Epithelial cell of alveolus of lung (primary cell): ENCODE results near the gene OR1D2. TPM values are rescaled to one million over a fixed set of nuclear protein-coding genes. Genes with fewer than 3 reads are reported as not detected.

Experiments used
- total RNA-seq: library from RNA; depleted of rRNA; stranded (reverse); fragments of >200 nt; gene quantifications from 2 replicates; pipeline ENCODE4 v1.2.1, GENCODE V29; 2015

OR1D2 gene, protein sequence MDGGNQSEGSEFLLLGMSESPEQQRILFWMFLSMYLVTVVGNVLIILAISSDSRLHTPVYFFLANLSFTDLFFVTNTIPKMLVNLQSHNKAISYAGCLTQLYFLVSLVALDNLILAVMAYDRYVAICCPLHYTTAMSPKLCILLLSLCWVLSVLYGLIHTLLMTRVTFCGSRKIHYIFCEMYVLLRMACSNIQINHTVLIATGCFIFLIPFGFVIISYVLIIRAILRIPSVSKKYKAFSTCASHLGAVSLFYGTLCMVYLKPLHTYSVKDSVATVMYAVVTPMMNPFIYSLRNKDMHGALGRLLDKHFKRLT
- total RNA-seq: not detected in 2 replicates

DNA sequence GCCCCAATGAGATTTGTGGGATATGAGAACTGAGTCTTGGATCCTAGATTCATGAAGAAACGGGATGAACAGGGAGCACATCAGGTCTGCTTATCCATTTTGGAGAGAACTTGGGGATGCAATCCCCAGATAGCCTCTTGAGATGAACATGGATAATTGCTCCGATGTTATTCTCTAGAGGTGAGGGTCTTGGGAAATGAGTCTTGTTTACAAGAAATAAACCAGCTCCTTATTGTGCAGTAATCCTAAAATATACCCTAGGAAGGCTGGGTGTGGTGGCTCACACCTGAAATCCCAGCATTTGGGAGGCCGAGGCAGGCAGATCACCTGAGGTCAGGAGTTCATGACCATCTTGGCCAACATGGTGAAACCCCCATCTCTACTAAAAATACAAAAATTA lies at the start of gene OR1D2:
OR1D2 (minus strand) TSS at position 101 of the 400 bp plus-strand sequence. CDS start 11,426 bp downstream, outside the sequence.

DNA sequence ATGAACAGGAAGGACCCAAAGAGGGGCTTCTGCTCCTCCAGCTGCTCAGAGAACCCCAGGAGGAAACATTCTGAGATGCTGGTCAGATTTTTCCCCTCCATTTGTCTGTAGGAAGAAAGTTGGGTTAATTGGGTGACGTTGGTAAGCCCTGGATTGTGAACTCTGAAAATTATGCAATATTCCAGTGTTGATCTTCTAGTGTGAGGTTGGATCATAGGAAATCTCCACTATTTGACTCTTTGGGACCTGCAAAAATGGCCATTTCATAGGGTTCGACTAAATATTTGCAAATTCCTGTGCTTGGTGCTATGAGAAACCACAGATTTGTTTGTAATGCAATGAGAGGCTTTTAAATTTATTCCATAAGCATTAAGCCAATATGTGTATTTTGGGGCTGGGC lies 23.2 kb upstream of the OR1D2 start, which contains the start of gene OR1G1:
OR1G1 (minus strand) TSS at position 101 of the 400 bp plus-strand sequence; CDS start at position 101, 0 bp downstream.

DNA sequence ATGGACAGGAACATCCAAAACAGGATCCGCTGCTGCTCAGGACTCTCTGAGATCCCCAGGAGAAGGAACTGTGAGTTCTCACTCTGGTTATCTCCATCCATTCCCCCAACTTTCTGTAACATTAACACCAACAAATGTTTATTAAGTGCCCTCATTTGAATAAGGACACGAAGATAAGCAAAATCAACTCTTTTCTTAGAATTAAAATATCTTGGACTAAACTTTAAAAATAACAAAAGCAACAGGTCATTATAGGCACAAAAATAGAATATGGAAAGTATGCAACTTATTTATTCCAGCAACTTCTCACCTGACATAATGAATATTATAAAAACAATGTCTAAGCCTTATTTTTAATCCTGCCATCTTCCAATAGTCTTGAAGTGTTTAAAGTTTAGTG lies 40.7 kb downstream of the OR1D2 start, which contains the start of gene OR1D5:
OR1D5 (minus strand) TSS at position 101 of the 400 bp plus-strand sequence; CDS start at position 101, 0 bp downstream.

Other genes with a start within 250 kb of the OR1D2 start
- not detected in 2 replicates for gene OR1D5, start 40.8 kb downstream of the OR1D2 start, total RNA-seq
- gene OR1G1, start 23.1 kb upstream of the OR1D2 start, total RNA-seq: not detected in 2 replicates
- not detected in 2 replicates for gene OR1A2, start 93.1 kb upstream of the OR1D2 start, total RNA-seq
- not detected in 2 replicates for gene OR1A1, start 103.2 kb upstream of the OR1D2 start, total RNA-seq
- gene OR3A1, start 193.9 kb upstream of the OR1D2 start, total RNA-seq: not detected in 2 replicates